ENCODE results near the gene RASGEF1B. TPM values are rescaled to one million over a fixed set of nuclear protein-coding genes. Genes with fewer than 3 reads are reported as not detected.

RASGEF1B gene
- total RNA-seq, 4 donors from 2014 or later: 5.2 to 18.6 (median 6.2) TPM

GRCh38 chr4:81468678-81469077, 3.0 kb downstream of the RASGEF1B start:
- Histone ChIP-seq H3K27me3 (no peaks in the 10 kb centered on the region), H3K4me3 (no peak overlapping the region), H3K27ac (replicated peaks in 1 of 4) (peak overlapping the region in 1 of 4 donors; percentile 33), H3K4me1 (peaks cover 14 to 48% (median 39%) of the 10 kb centered on the region in 4 donors), H3K9me3 (no peaks in the 10 kb centered on the region), H3K36me3 (no peaks in the 10 kb centered on the region)
- intact Hi-C loops (cut with DNase I): loop anchor here (5.0 kb wide), 2 partner anchors 61 to 819 kb away; no protein-coding TSS in a partner anchor
- 67% methylated on average over 2 of the region's 2 CpGs for WGBS
- TF ChIP-seq POLR2AphosphoS5 (IDR thresholded peaks at IDR 0.05) (no peak), CTCF (IDR thresholded peaks at IDR 0.05) (no peak), EP300 (IDR thresholded peaks at IDR 0.05) (no peak), POLR2A (IDR thresholded peaks at IDR 0.05; ENCODE audit: low read depth) (no peak)
- no peak for DNase-seq (ENCODE audit: extremely low spot score)

DNA sequence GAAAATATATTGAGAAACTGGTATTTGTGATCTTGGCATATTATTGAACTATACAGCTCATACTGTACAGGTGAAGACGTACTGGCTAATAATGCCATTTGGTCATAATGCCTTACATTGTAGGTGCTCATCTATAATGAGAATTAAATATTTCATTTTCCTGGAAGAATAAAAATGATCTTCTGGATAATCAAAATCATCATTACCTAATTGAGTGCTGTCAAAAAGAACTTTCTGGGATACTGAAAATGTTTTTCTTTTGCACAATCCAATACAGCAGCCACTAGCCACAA, 4.1 kb downstream of the RASGEF1B start:
- intact Hi-C loops (cut with DNase I): loop anchor here (2.0 to 5.0 kb wide), 4 partner anchors 60 to 820 kb away; no protein-coding TSS in a partner anchor
- H3K36me3 ChIP-seq: no peaks in the 10 kb centered on the region

GRCh38 chr4:81466841-81467671, 4.7 kb downstream of the RASGEF1B start:
- Histone ChIP-seq H3K4me3 (no peak overlapping the region), H3K27me3 (no peaks in the 10 kb centered on the region), H3K27ac (replicated peaks in 1 of 4) (no peak overlapping the region), H3K4me1 (peaks cover 7 to 32% (median 27%) of the 10 kb centered on the region in 4 donors), H3K36me3 (no peaks in the 10 kb centered on the region), H3K9me3 (no peaks in the 10 kb centered on the region)
- no peak for DNase-seq (ENCODE audit: extremely low spot score)
- TF ChIP-seq POLR2A (IDR thresholded peaks at IDR 0.05; ENCODE audit: low read depth) (no peak), POLR2AphosphoS5 (IDR thresholded peaks at IDR 0.05) (no peak), CTCF (IDR thresholded peaks at IDR 0.05) (peak; percentile 92 to 95 (median 93))
- intact Hi-C loops (cut with DNase I): loop anchor here (2.0 to 5.0 kb wide), 4 partner anchors 60 to 820 kb away; no protein-coding TSS in a partner anchor
- 34% methylated on average over 5 of the region's 5 CpGs for WGBS

More for the DNA sequence above, 4.1 kb downstream of the RASGEF1B start:
- Histone ChIP-seq H3K4me3 (no peak overlapping the region), H3K27me3 (no peaks in the 10 kb centered on the region), H3K4me1 (peaks cover 12 to 38% (median 32%) of the 10 kb centered on the region in 4 donors), H3K27ac (replicated peaks in 1 of 4) (no peak overlapping the region), H3K9me3 (no peaks in the 10 kb centered on the region)
- 19% methylated on average over 1 of the region's 1 CpG for WGBS
- TF ChIP-seq POLR2A (IDR thresholded peaks at IDR 0.05; ENCODE audit: low read depth) (no peak), CTCF (IDR thresholded peaks at IDR 0.05) (peak in 1 of 3 experiments; percentile 26), EP300 (IDR thresholded peaks at IDR 0.05) (no peak)
- DNase-seq (ENCODE audit: extremely low spot score): no peak

DNA sequence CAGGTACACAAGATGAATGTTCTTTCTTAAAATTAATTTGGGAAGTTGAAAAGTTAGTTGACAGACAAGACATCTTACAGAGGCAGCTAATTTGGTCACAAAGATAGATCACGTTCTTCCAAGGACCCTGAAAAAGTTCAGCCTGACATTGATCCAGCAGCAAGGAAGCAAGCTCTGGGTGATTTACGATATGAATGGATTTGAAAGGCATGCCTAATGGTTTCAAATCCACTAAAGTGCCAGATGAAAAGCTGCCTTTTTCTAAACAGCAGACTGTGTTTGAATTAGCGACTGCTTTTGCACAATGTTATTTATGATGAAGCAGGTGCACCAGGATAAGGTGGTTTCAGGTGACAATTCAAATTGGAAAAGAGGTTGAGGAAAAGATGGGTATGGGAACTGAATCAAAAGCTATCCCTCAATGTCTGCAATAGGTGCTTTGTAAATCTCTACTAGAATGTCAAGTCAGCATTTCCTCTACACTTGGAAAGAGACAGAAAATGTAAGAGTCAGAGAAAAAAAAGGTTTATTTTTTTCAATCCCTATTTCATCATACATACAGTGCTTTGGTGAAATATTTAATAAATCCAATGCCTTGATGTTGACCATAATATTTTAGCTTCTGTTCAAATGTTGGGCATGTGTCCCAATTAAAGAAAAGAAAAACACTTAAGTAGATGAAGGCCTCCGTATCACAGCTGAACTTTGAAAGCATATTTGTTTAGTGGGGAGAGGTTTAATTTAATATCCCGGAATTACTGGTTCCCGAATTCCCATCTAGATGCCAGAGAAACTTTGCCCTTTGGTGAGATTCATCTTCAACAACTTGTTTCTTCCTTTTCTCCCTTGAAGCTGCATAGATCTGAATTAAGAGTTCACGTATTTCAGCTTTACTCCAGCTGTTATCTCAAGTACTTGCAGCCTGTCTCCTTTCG, 6.0 kb downstream of the RASGEF1B start:
- Histone ChIP-seq H3K9me3 (no peaks in the 10 kb centered on the region), H3K4me3 (no peak overlapping the region), H3K36me3 (no peaks in the 10 kb centered on the region), H3K27ac (replicated peaks in 1 of 4) (no peak overlapping the region), H3K27me3 (no peaks in the 10 kb centered on the region), H3K4me1 (peaks cover 7 to 23% (median 18%) of the 10 kb centered on the region in 4 donors)
- no peak for DNase-seq (ENCODE audit: extremely low spot score)
- 85% methylated on average over 8 of the region's 8 CpGs for WGBS
- TF ChIP-seq EP300 (IDR thresholded peaks at IDR 0.05) (no peak), POLR2A (IDR thresholded peaks at IDR 0.05; ENCODE audit: low read depth) (no peak), POLR2AphosphoS5 (IDR thresholded peaks at IDR 0.05) (no peak), CTCF (IDR thresholded peaks at IDR 0.05) (no peak)
- intact Hi-C loops (cut with DNase I): loop anchor here (2.0 to 5.0 kb wide), 4 partner anchors 58 to 822 kb away; no protein-coding TSS in a partner anchor

All from esophagus muscularis mucosa (tissue), 4 donors.